Fibroblast of peridontal ligament (primary cell): ENCODE measurements around the gene P2RX7.
A peak's percentile ranks its signal among the peaks of the same experiment; 100 is the strongest.

Experiments
- DNase-seq: peaks from one replicate; pipeline ENCODE4 v3.0.0-alpha.2; 2010; ENCODE audit errors: extremely low read depth

The P2RX7 gene

DNA sequence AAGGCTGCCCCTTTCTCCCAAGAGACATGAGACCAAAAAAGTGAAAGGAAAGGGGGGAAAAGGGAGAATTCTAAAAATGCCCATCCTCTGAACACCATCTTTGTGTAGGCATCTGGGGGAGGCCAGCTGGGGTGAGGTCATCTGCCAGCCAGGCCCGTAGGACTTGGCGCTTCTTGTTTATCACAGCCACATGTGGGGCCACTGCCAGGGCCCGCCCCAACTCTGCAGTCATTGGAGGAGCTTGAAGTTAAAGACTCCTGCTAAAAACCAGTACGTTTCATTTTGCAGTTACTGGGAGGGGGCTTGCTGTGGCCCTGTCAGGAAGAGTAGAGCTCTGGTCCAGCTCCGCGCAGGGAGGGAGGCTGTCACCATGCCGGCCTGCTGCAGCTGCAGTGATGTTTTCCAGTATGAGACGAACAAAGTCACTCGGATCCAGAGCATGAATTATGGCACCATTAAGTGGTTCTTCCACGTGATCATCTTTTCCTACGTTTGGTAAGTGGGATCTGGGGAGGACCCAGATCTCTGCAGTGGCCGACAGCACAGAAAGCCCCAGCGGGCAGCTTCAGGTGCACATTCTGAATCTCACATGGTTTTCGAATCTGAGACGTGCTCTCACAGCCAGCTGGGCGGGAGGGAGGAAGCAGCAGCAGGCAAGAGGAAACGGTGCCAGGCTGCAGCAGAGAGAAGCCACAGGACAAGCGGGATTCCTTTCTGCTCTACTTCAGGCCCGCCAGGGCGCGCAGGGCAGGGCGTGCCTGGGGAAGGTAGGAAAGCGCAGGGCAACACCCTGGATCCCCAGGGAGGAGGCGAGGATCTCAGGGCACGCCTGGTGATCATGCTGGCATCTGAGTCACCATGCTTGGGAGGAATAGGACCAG, at the start of gene P2RX7:
TSS of gene P2RX7 (plus strand) at position 276 of the 881 bp plus-strand sequence. CDS start at position 371, 95 bp downstream.
- DNase-seq: peak; percentile 78

- no peak for DNase-seq
Observed at GRCh38 chr12:121084229-121084628, 48.4 kb upstream of the P2RX7 start.

GRCh38 chr12:121085069-121085468, 47.6 kb upstream of the P2RX7 start:
- DNase-seq: no peak

GRCh38 chr12:121085506-121086353, 46.9 kb upstream of the P2RX7 start:
- DNase-seq: no peak

DNA sequence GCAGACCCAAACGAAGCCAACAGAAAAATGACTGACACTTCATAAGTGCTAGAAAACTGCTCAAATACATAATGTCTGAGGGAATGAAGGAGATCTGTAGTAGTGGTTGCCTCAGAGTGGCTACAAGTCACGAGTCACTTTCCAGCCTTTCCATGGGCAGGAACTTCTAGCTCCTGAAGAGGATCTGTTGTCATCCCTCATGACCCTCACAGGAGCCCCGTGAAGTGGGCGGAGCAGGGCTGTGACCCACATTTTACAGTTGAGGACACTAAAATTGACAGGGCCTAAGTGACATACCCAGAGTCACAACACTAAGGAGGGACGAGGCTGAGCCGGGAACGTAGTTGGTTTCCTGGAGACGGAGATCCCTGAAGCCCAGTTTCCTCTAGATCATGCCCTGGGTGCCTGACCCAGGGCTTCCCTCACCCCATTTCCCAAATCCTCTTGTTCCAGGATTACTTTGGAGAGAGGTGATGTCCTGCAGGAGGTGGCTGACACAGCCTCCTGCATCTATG, 45.8 kb upstream of the P2RX7 start:
- no peak for DNase-seq

- DNase-seq: no peak
Observed at GRCh38 chr12:121087467-121088194, 45.0 kb upstream of the P2RX7 start.

DNA sequence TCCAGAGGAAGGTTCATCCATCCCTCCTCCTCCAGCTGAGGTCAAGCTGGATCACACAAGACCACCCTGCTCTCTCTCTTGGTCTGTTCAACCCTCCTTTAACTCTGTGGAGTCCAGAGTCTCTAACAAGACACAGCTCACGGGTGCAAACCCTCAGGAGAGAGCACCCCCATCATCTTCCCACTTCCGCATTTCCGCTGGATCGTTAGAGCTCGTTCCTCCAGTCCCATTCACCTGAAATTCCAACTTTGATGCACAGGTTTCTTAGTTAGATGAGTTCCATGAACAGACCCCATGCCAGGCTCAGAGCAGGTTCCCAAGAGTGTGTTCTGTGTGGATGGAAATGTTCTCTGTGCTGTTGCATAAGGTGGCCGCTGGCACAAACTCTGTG, 44.5 kb upstream of the P2RX7 start:
- no peak for DNase-seq

DNA sequence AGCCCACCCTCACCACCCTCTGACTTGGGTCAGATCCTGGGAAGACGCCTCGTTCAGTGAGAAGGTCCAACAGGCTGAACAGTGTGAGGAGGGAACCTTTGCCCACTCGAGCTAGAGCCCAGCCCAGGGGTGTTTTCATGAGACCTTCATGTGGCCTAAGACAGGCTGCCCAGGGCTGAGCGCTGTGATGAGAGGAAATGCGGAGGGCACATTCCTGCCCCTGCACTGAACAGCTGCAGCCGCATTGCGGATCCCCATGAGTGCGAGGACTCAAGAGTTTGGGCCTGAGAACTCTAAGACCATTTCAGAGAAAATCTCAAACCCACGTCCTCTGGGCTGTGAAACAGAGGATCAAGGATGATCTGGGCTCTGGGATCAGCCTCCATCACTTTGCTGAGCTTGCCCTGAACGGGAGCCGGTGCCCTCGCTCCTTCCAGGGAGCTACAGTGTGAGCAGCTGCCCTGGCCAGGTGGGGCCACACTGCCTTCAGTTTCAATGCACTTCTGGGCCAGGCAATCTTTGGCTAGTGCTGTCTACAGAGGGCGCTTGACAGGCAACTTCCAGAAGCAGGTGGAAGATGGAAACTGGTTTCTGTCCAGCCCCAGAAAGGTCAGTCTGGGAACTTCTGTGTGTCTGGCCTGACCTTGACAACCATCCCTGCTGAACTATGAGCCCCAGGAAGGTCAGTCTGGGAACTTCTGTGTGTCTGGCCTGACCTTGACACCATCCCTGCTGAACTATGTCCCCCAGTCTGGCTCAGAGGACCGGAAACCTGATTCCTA, 43.5 kb upstream of the P2RX7 start:
- DNase-seq: no peak

DNA sequence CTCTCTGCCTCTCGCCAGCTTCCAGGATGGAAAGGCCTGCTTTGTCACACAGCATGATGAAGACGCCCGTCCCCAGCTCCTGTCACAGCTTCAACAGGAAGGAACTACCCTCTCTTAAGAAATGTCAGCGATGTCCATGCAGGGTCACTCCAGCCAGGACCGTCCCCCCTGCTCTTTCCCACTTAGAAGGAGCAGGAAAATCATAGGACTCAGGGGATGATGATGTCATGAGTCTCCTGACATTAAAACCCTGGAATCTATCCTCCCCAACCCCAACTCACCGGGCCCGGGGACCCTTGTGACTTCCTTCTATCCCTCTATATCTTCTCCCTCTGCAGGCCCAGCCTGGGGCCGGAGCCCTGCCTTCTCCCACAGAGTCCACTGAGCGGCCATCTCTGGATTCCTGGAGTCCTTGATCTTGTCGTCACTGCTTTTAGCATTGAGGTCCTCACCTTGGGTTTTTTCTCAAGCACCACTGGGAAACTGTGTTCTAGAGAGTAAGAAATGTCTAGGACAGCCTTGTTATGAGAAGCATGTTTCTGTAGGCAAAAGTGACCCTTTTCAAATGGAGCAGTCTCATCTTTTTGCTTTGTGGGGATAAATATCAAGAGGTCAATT, 42.8 kb upstream of the P2RX7 start:
- DNase-seq: no peak

DNA sequence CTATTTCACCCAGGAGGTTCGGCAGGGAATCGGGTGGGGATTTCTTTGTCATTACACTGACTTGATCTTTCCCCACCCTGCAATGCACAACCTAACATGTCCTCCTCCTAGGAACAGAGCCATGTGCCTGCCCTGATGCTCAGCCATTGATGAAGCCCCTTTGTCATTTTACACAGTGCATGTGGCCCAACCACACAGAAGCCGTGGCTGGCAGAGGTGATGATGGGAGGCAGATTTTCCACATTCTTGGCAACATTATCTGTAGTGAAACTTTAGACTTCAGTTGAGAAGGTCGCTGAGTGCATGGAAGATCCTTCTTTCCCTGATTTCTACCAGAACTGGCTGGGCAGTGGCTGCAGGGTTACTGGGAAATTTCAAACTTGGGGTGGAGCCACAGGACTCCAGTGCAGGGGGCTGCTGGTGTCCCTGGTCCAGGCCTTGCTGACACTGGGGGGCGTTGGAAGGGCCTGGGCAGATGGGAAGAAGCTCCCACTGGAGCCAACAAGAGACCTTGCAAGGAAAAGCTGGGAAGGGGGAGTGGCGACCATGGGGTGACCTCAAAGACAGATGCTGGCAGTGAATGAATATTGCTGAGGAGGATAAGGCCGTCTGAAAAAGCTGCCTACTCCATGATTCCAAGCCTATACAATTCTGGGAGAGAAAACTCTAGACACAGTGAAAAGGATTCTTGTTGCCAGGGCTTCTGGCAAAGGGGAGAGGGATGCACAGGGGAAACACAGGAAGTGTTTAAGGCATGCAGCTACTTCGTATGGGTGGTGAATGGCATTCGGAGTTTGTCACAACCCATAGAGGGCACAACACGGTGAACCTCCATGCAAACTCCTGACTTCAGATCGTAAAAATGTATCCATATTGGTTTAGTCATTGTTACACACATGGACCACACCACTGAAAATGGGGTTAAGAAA, 41.8 kb upstream of the P2RX7 start:
- no peak for DNase-seq

- no peak for DNase-seq
Observed at GRCh38 chr12:121092034-121092433, 40.6 kb upstream of the P2RX7 start.

GRCh38 chr12:121093487-121093891, 39.2 kb upstream of the P2RX7 start:
- DNase-seq: no peak

- peak; percentile 53 for DNase-seq
Observed at GRCh38 chr12:121095544-121096198, 37.0 kb upstream of the P2RX7 start.

GRCh38 chr12:121096199-121096798, 36.4 kb upstream of the P2RX7 start:
- no peak for DNase-seq

GRCh38 chr12:121099779-121100178, 32.9 kb upstream of the P2RX7 start:
- no peak for DNase-seq

DNA sequence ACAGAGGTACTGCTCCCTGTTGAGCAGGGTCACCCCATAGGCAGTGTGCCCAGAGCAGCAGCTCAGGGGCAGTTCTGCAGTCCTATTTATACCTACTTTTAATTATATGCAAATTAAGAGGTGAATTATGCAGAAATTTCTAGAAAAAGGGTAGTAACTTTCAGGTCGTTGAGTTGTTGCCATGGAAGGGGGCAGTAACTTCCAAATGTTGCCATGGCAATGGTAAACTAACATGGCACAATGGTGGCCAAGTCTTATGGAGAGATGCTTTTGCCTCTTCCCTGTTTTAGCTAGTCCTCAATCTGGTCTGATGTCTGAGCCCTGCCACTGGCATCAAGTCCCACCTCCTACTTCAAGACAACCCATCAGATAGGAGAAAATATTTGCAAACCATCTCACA, 30.4 kb upstream of the P2RX7 start:
- no peak for DNase-seq

DNA sequence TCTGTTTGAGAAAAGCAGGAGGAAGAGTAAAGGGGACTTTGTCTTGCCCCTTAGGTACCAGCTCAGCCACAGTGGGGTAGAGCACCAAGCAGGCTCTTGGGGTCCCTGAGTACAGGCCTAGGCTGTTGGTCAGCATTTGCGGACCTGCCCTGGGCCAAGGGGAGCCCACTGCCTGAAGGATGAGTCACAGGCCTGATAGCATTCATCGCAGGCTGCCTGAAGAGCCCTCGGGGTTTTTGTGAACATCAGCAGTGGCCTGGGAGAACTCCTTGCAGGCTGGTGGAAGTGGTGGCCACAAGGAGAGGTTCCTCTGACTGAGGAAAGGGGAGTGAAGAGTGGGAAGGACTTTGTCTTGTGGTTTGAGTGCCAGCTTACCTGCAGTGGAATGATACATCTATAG, 25.0 kb upstream of the P2RX7 start:
- no peak for DNase-seq

DNA sequence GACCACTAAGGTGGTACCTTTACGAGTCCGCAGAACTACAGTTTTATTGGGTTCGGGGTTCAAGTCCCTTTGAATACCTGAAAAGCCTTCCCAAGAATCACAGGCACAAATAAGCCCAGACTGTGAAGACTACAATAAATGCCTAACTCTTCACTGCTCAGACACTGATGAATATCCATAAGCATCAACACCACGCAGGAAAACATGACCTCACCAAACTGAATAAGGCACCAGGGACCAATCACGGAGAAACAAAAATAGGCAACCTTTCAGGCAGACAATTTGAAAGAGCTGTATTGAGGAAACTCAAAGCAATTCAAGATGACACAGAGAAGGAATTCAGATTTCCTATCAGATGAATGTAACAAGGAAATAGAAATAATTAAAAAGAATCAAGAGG, 24.2 kb upstream of the P2RX7 start:
- no peak for DNase-seq
